Right renal pelvis (tissue), 4 donors: ENCODE results near the gene ATP9B. TPM values are rescaled to one million over a fixed set of nuclear protein-coding genes. Genes with fewer than 3 reads are reported as not detected.

Experiments used
- DNase-seq, 4 donors: peaks; one replicate each; pipeline ENCODE4 v3.0.0-alpha.2; 2013; ENCODE audit warnings: low read depth in 4 of 4, low spot score in 3 of 4, missing footprints in 1 of 4
- polyA plus RNA-seq, 4 donors: library from polyadenylated mRNA; unstranded; fragments of 120-200 nt; gene quantifications; one replicate each; pipeline ENCODE4 v1.2.1, GENCODE V29; 2013; ENCODE audit not compliant: insufficient read length in 4 of 4

The ATP9B gene, protein sequence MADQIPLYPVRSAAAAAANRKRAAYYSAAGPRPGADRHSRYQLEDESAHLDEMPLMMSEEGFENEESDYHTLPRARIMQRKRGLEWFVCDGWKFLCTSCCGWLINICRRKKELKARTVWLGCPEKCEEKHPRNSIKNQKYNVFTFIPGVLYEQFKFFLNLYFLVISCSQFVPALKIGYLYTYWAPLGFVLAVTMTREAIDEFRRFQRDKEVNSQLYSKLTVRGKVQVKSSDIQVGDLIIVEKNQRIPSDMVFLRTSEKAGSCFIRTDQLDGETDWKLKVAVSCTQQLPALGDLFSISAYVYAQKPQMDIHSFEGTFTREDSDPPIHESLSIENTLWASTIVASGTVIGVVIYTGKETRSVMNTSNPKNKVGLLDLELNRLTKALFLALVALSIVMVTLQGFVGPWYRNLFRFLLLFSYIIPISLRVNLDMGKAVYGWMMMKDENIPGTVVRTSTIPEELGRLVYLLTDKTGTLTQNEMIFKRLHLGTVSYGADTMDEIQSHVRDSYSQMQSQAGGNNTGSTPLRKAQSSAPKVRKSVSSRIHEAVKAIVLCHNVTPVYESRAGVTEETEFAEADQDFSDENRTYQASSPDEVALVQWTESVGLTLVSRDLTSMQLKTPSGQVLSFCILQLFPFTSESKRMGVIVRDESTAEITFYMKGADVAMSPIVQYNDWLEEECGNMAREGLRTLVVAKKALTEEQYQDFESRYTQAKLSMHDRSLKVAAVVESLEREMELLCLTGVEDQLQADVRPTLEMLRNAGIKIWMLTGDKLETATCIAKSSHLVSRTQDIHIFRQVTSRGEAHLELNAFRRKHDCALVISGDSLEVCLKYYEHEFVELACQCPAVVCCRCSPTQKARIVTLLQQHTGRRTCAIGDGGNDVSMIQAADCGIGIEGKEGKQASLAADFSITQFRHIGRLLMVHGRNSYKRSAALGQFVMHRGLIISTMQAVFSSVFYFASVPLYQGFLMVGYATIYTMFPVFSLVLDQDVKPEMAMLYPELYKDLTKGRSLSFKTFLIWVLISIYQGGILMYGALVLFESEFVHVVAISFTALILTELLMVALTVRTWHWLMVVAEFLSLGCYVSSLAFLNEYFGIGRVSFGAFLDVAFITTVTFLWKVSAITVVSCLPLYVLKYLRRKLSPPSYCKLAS
- 10 to 100 TPM; 29.0 to 39.0 (median 31.5) TPM for polyA plus RNA-seq

DNA sequence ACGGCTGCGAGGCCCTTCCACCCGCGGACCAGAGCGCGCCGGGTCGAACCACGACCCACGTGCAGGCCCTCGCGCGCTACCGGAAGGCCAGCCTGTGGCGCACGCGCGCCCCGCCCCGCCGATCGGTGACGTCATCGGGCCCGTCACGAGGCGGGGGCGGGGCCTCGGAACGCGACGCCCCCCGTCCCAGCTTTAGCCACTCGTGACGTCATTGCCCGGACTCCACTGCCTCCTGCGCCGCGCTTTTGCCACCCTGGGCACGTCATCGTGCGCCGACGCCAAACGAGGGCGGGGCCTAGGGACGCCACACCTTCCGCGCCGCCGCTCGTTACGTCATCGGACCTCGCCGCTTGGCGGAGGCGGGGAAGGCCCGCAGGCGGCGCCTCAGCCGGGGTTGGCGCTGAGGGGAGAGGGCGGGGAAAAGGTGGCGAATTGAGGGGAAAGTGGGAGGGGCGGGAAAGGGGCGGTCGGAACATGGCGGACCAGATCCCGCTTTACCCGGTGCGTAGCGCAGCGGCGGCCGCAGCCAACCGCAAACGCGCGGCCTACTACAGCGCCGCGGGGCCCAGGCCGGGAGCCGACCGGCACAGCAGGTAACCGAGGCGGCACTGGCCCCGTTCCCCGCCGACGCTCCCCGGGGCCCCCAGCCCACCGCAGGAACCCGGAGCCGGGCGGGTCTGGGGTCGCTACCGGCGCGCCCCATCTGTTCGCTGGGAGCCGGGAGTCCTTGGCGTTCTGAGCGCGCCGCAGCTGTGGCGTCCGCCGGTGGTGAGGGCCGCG, at the start of gene ATP9B:
ATP9B (plus strand) TSS at position 458 of the 780 bp plus-strand sequence; CDS start at position 475, 17 bp downstream.
- peak; percentile 95 to 99 (median 96) for DNase-seq

DNA sequence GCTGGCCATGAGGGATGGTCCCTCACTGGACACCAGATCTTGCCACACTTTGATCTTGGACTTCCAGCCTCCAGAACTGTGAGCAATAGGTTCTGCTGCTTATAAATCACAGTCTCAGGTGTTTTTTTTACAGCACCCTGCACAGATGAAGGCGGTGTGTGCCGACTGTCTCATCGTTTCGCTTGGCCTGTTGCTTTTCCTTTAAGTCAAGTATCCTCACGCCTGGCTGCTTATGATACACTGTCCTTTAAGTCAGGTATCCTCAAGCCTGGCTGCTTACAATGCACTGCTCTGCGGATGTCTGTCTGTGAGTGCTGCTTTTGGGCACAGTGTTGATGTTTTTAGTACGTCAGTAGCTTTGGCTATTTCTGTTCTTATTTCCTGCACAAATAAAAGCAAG, 49.3 kb upstream of the ATP9B start:
- DNase-seq: peak in 1 of 4 donors; percentile 3

DNA sequence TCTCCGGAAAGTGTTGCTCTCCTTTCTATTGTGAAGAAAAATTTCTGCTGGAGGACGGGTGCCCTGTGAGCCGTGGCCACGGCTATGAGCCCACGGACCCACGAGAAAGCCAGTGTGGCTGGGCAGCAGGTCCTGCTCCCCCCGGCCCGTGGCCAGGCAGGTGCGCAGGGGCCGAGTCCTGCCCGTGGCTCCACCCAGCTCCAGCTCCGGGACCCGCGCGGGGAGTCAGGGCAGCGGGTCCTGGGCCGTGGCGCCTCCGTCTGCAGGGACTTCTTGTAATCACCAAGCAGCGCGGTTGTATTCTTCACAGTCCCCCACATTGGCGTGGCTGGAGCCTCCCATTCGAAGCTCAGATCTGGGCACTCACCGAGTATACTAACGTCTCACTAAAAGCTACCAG, 46.6 kb upstream of the ATP9B start:
- no peak for DNase-seq

DNA sequence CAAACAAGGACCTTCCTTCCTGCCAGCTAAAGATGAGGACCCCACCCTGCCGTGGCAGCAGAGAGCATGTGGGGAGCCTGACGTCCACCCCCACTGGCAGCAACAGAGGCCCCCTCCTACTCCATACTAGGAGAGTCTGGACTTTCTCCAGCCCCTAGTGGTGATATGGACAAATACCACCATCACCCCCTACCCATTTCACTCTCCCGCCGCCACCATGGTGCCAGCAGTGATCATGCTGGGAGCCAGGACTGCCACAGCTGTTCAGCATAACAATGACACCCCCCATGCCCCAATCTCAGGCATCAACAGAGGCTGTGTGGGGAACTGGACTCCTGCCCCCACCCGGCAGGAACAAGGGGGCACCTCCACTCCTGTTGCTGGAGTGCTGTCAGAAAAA, 42.7 kb upstream of the ATP9B start:
- DNase-seq: no peak

DNA sequence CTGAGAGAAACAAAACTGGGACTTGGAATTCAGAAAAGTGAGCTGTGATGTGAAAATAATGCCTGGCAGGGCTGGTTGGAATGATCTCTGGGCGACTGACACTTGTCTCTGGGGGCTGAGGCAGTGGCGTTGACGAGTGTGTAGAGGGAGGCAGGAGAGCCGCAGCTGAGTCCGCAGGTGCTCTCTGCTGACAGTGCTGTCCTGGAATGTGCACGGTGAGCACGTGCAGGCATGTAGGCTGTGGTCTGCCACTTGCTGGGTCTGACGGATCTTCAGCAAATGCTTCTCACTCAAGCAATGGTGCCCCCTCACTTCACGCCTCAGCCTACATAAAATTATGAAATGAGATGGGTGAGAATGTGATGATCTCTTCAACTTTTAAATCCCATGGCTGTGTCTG, 38.5 kb upstream of the ATP9B start:
- no peak for DNase-seq

DNA sequence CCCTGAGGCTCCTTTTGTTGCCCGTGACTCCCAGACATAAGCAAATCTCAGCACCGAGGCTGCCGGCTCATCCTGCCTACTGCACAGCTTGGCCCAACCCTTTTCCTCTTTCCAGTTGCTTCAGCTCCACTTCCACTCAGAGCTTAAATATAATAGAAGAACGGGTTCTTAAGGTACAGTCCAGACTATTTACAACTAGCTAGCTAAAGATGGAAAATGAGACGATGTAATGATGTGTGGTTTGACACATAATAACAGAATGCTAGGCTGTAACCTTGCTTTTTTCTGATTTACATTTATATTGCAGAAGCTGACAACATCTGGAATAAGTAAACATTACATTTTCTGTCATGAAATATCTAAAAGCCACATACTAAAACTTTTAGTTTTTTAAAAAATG, 26.9 kb upstream of the ATP9B start:
- DNase-seq: no peak

DNA sequence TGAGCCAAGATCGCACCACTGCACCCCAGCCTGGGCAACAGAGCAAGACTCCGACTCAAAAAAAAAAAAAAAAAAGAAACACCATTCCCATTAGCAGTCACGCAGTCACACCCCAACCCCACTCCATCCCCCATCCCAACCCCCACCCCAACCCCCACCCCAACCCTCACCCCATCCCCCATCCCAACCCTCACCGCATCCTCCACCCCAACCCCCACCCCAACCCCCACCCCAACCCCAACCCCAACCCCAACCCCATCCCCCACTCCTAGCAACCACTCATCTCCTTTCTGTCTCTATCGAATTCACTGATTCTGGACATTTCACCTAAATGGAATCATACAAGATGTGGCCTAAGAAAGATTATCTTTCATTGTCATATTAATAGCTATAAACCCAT, 25.9 kb upstream of the ATP9B start:
- DNase-seq: no peak

DNA sequence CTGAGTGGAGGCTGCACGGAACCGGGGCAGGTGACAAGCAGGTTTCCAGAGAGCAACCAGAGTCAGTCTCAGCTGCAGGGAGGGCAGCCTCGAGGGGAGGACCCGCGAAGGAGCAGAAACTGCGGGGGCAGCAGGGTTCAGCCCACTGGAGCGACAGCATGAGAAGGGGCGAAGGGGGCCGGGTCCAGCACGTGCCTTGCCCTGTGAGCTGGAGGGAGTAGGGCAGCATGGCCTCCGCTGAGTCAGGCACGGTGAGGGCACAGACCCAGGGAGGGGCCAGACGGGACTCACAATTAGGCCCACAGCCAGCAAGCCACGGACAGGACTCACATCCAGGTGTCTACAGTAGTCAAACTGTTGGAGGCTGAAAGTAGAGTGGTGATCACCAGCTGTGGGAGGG, 22.7 kb upstream of the ATP9B start:
- no peak for DNase-seq

DNA sequence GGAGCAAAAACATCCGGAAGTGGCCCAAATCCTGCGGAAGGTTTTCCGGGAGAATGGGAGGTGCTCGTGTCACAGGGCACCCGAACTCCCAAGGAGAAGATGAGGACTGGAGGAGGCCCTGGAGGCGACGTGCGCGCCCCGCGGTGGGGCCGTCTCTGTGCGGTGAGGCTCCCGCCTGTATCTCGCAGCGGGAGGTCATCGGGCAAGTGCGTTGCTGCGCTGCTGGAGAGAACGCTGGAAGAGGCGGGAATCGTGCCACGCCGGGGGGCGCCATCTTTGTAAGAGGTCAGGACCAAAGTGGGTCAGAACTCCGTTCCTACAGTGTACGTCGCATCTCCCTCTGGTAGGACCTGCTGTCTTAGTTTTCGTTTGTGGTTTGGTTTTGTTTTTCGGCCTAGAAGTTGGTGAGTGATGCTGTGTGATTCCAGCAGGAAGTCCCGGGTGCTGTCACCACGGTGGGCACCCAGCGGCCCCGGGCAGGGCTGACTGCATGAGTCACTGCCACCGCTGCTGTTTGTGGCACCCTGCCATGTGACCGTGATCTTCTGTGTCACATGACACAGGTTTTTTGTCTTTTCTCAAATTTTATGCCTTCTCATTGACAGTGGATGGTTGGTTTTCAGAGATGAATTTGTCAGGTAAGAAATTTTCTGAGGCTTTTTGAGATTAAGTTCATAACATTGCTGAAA, 21.5 kb upstream of the ATP9B start:
- no peak for DNase-seq

DNA sequence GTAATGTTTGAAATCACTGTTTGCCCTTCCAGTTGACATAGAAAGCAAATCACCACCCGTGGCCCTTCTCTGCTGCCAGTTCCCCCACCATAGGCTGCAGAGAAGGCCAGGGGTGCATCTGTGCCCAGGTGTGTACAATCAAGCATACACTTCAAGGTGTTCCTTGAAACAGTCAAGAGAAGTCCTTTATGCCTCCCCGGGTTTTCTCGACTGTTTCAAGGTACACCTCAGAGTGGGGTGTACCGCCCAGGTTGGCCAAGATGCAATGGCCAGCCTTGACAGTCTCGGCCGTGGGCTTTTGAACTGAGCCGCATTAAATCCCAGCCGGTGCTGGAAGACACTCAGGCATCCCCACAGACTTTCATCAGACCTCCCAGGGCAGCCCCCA, 21.0 kb upstream of the ATP9B start:
- no peak for DNase-seq

DNA sequence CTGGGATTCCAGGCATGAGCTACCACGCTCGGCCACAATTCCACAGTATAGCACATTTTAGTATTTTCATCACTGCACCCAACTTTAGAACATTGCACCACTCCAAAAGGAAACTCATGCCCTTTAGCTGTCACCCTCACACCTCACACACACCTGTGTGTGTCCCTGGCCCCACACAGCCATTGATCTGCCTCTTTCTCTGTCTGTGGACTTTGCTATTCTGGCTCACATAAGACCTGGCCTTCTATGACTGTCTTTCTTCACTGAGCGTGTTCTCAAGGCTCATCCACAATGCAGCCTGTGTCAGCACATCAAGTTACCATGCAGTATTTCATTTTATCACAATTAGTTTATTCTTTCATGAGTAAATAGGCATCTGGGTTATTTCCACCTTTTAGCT, 19.7 kb upstream of the ATP9B start:
- no peak for DNase-seq

DNA sequence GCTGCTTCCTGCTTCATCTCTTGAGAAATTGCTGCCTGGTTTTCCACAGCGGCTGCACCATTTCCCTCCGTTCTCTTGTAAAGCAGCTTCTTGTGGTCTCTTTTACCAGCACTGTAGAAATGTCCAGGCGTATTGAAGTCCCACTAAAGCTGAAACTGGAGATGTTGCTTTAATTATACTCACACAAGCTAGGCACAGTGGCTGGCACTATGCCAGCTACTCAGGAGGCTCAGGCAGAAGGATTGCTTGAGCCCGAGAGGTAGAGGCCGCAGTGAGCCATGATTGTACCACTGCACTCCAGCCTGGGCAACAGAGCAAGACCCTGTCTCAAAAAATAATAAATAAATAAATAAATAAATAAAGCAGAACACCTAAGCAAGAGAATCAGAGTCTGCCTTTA, 19.2 kb upstream of the ATP9B start:
- DNase-seq: no peak

DNA sequence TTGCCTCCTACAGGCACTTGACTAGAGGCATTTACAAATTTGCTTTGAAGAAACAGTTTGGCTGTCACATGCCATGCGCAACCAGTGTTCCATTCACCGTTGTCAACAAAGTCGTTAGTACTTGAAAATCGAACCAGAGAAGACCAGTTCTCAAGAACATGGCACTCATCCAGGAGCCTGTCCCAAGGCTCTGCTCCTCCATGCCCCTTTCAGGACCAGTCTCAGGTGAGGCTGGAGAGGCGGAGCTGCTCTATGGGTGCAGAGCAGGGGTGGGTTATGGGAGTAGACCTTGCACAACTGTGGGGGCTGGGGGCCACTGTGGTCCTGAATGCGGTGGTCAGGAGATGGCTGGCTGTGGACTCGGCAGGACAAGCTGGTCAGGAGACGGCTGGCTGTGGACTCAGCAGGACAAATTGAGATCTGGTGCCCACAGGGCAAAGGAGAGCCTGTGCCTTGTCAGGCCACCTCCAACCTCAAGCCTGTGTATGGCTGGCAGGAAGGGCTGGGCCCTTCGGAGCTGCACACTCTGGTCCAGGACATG, 12.3 kb upstream of the ATP9B start:
- no peak for DNase-seq

DNA sequence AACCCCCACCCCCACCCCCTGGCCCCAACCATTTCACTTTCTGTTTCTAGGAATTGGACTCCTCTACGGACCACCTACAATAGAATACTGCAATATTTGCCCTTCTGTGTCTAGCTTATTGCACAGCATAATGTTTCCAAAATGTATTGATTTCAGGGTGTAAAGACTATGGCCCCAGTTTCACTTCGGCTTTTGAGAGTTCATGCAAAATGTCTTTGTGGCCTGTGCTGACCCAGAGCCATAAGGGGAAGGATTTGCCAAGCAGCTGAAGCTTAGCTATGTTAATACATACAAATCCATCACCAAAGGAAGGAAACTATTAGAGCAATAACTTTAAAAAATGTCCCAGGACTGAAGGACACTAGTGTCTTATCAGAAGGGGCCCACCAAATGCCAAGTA, 11.2 kb upstream of the ATP9B start:
- no peak for DNase-seq

DNA sequence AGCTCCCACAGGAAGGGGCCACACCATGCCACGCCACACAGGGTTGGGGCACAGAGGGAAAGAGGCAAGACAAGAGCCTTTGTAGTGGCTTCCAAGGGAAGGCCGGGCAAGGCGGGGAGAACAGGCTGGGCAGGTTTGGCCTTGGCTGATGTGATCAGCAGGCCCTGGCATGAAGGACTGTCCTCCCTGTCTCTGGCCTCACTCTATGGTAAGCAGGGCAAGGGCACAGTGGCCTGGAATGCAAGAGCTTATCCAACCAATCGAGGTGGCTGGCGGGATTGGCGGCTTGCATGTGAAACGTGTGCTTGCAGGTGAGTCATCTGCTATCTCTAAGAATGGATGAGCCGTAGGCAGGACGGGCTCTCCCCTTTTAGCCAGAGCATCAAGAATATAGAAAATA, 6.4 kb upstream of the ATP9B start:
- no peak for DNase-seq

DNA sequence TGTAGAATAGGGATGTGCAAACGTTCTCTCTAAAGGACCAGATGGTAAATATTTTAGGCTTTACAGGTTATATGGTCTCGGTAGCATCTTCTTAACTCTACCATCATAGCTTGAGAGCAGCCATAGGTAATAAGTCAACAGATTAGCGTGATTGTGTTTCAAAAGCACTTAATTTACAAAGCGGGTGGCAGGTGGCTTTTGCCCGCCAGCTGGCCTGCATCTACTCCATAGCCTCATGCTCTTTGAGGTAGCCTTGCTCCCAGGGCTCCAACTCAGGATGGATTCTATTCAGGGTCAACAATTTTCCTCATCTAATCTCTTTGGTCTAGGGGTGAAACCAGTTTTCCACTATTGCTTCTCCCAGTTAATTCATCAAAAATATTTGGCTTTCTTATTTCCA, 5.0 kb upstream of the ATP9B start:
- no peak for DNase-seq

DNA sequence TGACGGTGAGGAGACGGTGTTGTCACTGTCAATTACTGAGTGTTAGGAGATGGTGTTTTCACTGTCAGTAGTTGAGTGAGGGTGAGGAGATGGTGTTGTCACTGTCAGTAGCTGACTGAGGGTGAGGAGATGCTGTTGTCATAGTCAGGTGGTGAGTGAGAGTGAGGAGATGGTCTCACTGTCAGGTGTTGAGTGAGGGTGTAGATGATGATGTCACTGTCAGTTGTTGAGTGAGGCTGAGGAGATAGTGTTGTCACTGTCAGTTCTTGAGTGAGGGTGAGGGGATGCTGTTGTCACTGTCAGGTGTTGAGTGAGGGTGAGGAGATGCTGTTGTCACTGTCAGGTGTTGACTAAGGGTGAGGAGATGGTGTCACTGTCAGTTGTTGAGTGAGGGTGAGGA, 3.4 kb upstream of the ATP9B start:
- no peak for DNase-seq

DNA sequence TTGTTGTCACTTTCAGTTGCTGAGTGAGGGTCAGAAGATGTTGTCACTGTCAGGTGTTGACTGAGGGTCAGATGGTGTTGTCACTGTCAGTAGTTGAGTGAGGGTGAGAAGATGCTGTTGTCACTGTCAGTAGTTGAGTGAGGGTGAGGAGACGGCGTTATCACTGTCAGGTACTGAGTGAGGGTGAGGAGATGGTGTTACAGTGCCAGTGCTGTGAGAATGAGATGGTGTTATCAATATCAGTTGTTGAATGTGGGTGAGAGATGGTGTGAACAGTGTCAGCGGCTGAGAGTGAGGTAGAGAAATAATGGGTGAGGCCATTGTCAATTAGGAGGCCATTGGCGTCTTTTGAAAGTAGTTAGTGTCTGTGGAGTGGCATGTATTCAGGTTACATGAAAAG, 1.6 kb upstream of the ATP9B start:
- DNase-seq: no peak

DNA sequence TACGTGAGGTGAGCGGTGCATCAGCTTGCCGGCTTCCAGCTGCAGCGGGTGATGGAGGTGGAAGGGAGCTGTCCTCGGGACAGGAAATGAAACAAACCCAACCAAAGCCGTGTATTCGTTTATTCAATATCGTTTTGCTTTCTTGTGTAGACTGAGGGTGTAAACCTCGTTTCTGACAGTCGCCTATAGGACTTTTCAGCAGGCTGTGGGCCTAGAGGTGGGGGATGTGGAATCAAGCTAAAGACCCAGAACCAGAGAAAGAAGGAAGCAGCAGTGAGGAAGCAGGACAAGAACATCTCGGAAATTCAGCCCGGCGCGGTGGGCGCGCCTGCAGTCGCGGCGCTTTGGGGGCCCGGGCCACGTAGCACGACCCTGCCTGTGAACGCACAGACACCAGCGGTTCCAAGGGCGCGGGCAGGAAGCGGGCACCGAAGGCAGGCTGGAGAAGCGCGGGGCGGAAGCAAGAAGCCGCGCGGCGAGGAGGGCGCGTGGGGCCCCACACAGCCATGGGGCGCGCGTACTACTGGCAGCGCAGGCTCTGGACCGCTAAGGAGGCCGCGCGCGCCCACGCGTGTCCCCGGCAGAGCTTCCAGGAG, 755 bp upstream of the ATP9B start:
- peak in 1 of 4 donors; percentile 18 for DNase-seq
